MG63 (cell line): ENCODE data around the gene BRD9. TPM values are rescaled to one million over a fixed set of nuclear protein-coding genes. Genes with fewer than 3 reads are reported as not detected.
"Not testable (repeated sequence)": the region's sequence is repeated elsewhere in the genome, so short reads cannot be mapped to it uniquely, and the experiment has no call there.

Experiments
- DNase-seq: peaks from one replicate; pipeline ENCODE4 v3.0.0-alpha.2; 2020
- H3K27me3 ChIP-seq: fragments of 250-450 bp; sonication (Bioruptor Pico); 2 replicates; pipeline ENCODE4 v1.5.1; 2020; ENCODE audit warnings: mild to moderate bottlenecking, moderate library complexity
- H3K36me3 ChIP-seq: fragments of 250-450 bp; sonication (Bioruptor Pico); 2 replicates; pipeline ENCODE4 v1.5.1; 2020; ENCODE audit warnings: mild to moderate bottlenecking, moderate library complexity
- H3K4me3 ChIP-seq: fragments of 250-450 bp; sonication (Bioruptor Pico); 2 replicates; pipeline ENCODE4 v1.5.1; 2020; ENCODE audit warnings: mild to moderate bottlenecking, moderate library complexity
- H3K9me3 ChIP-seq: fragments of 250-450 bp; sonication (Bioruptor Pico); 2 replicates; pipeline ENCODE4 v1.5.1; 2020; ENCODE audit warnings: mild to moderate bottlenecking, moderate library complexity
- total RNA-seq: library from RNA; depleted of rRNA; stranded (reverse); fragments of >200 nt; shearing (Covaris generic); gene quantifications from 2 replicates; pipeline ENCODE4 v1.2.3, GENCODE V29; 2014; ENCODE audit warnings: low replicate concordance

BRD9 gene
- total RNA-seq, 1 experiment from 2014 or later = 27.5 TPM

GRCh38 chr5:847212-847611 lies 45.4 kb downstream of the BRD9 start:
- not testable (repeated sequence) for H3K27me3 ChIP-seq, H3K4me3 ChIP-seq, DNase-seq, H3K9me3 ChIP-seq, H3K36me3 ChIP-seq

GRCh38 chr5:846602-847091 lies 46.0 kb downstream of the BRD9 start:
- DNase-seq, H3K4me3 ChIP-seq, H3K27me3 ChIP-seq, H3K36me3 ChIP-seq, H3K9me3 ChIP-seq: not testable (repeated sequence)

- H3K36me3 ChIP-seq, H3K9me3 ChIP-seq, DNase-seq: not testable (repeated sequence)
Observed at GRCh38 chr5:845676-846601, 46.7 kb downstream of the BRD9 start.

GRCh38 chr5:845031-845675 lies 47.4 kb downstream of the BRD9 start:
- not testable (repeated sequence) for H3K36me3 ChIP-seq, H3K9me3 ChIP-seq, DNase-seq, H3K27me3 ChIP-seq, H3K4me3 ChIP-seq

More at GRCh38 chr5:845676-846601, 46.7 kb downstream of the BRD9 start:
- not testable (repeated sequence) for H3K27me3 ChIP-seq, H3K4me3 ChIP-seq

GRCh38 chr5:844426-844825 lies 48.2 kb downstream of the BRD9 start:
- H3K9me3 ChIP-seq, H3K4me3 ChIP-seq, DNase-seq, H3K36me3 ChIP-seq, H3K27me3 ChIP-seq: not testable (repeated sequence)

GRCh38 chr5:843926-844325 lies 48.7 kb downstream of the BRD9 start:
- H3K27me3 ChIP-seq, DNase-seq, H3K4me3 ChIP-seq, H3K36me3 ChIP-seq, H3K9me3 ChIP-seq: not testable (repeated sequence)

GRCh38 chr5:843371-843770 lies 49.2 kb downstream of the BRD9 start:
- not testable (repeated sequence) for H3K4me3 ChIP-seq, DNase-seq, H3K27me3 ChIP-seq, H3K9me3 ChIP-seq, H3K36me3 ChIP-seq

GRCh38 chr5:842402-843221 lies 50.0 kb downstream of the BRD9 start:
- DNase-seq, H3K9me3 ChIP-seq, H3K27me3 ChIP-seq, H3K4me3 ChIP-seq, H3K36me3 ChIP-seq: not testable (repeated sequence)

- not testable (repeated sequence) for DNase-seq
Observed at GRCh38 chr5:841531-842401, 50.8 kb downstream of the BRD9 start.

GRCh38 chr5:840974-841435 lies 51.6 kb downstream of the BRD9 start:
- H3K9me3 ChIP-seq, H3K4me3 ChIP-seq, DNase-seq: not testable (repeated sequence)

More at GRCh38 chr5:841531-842401, 50.8 kb downstream of the BRD9 start:
- not testable (repeated sequence) for H3K9me3 ChIP-seq, H3K27me3 ChIP-seq, H3K4me3 ChIP-seq, H3K36me3 ChIP-seq

GRCh38 chr5:840118-840973 lies 52.3 kb downstream of the BRD9 start:
- H3K36me3 ChIP-seq, H3K4me3 ChIP-seq, H3K27me3 ChIP-seq, DNase-seq, H3K9me3 ChIP-seq: not testable (repeated sequence)

More at GRCh38 chr5:840974-841435, 51.6 kb downstream of the BRD9 start:
- H3K36me3 ChIP-seq, H3K27me3 ChIP-seq: not testable (repeated sequence)

- H3K4me3 ChIP-seq, H3K27me3 ChIP-seq, DNase-seq, H3K36me3 ChIP-seq, H3K9me3 ChIP-seq: not testable (repeated sequence)
Observed at GRCh38 chr5:838431-838851, 54.2 kb downstream of the BRD9 start.

- not testable (repeated sequence) for H3K36me3 ChIP-seq, H3K4me3 ChIP-seq, H3K9me3 ChIP-seq, H3K27me3 ChIP-seq, DNase-seq
Observed at GRCh38 chr5:837621-838121, 54.9 kb downstream of the BRD9 start.

- not testable (repeated sequence) for H3K9me3 ChIP-seq, DNase-seq, H3K36me3 ChIP-seq, H3K4me3 ChIP-seq, H3K27me3 ChIP-seq
Observed at GRCh38 chr5:835933-836612, 56.5 kb downstream of the BRD9 start.

GRCh38 chr5:834013-834412 lies 58.6 kb downstream of the BRD9 start:
- not testable (repeated sequence) for H3K9me3 ChIP-seq, DNase-seq, H3K27me3 ChIP-seq, H3K4me3 ChIP-seq, H3K36me3 ChIP-seq
